Esophagus (tissue), 2 donors: ENCODE measurements around the gene C9orf153. TPM values are rescaled to one million over a fixed set of nuclear protein-coding genes. Genes with fewer than 3 reads are reported as not detected.
"Not testable (repeated sequence)": the region's sequence is repeated elsewhere in the genome, so short reads cannot be mapped to it uniquely, and the experiment has no call there.

Experiments
- H3K27ac ChIP-seq, 2 donors: one replicate each; pipeline ENCODE4 v1.5.1; 2013; ENCODE audit warnings: low read depth in 2 of 2, mild to moderate bottlenecking in 2 of 2, inconsistent platforms in 1 of 2, low read length in 1 of 2, moderate library complexity in 1 of 2
- H3K27me3 ChIP-seq, 2 donors: one replicate each; pipeline ENCODE4 v1.6.1; 2013; ENCODE audit warnings: low read length in 2 of 2, control low read depth in 1 of 2, mild to moderate bottlenecking in 1 of 2; ENCODE audit not compliant: insufficient read depth in 2 of 2, control insufficient read depth in 1 of 2
- H3K36me3 ChIP-seq, 2 donors: one replicate each; pipeline ENCODE4 v1.6.1; 2013; ENCODE audit warnings: low read length in 1 of 2; ENCODE audit not compliant: control insufficient read depth in 2 of 2, insufficient read depth in 2 of 2
- H3K4me1 ChIP-seq, 2 donors: one replicate each; pipeline ENCODE4 v1.6.1; 2013; ENCODE audit warnings: low read length in 1 of 2; ENCODE audit not compliant: control insufficient read depth in 2 of 2, insufficient read depth in 2 of 2
- H3K4me3 ChIP-seq, 2 donors: one replicate each; pipeline ENCODE4 v1.5.1; 2013; ENCODE audit warnings: low read length in 2 of 2, mild to moderate bottlenecking in 2 of 2, low read depth in 1 of 2, moderate library complexity in 1 of 2
- H3K9me3 ChIP-seq, 2 donors: one replicate each; pipeline ENCODE4 v1.6.1; 2013; ENCODE audit warnings: mild to moderate bottlenecking in 2 of 2, low read depth in 1 of 2, low read length in 1 of 2, moderate library complexity in 1 of 2; ENCODE audit not compliant: control insufficient read depth in 2 of 2, insufficient read depth in 1 of 2
- WGBS, 2 donors: extraction: QIAGEN DNeasy Blood & Tissue Kit; methylation state at CpG; one replicate each; pipeline ENCODE4 v1.1.7; 2013; 5-methylcytosine and 5-hydroxymethylcytosine counted together
- polyA plus RNA-seq, 2 donors: library from polyadenylated mRNA; stranded (reverse); fragments of 200-250 nt; gene quantifications; one replicate each; pipeline ENCODE4 v1.2.3, GENCODE V29; 2013
- donor health status: healthy with polysubstance abuse.
- donor health status: Bipolar disorder and iron deficiency.

The C9orf153 gene
- polyA plus RNA-seq = under 1 TPM; 0.02 to 0.14 TPM

GRCh38 chr9:86259557-86259956 lies at the start of gene C9orf153:
C9orf153 (minus strand) TSS chr9:86259657; CDS start chr9:86229603, 30,054 bp downstream.
- Histone ChIP-seq H3K27ac (no peak within 1 kb of the TSS), H3K4me1 (no peaks in the 10 kb centered on the region), H3K9me3 (no peaks in the 10 kb centered on the region), H3K27me3 (no peaks in the 10 kb centered on the region), H3K36me3 (peaks cover 0 to 8% of the 10 kb centered on the region in 2 donors), H3K4me3 (no peak within 1 kb of the TSS)
- WGBS, 2 donors = 89 to 91% methylated on average over 8 of the region's 8 CpGs

- no peak overlapping the region for H3K4me3 ChIP-seq
- H3K9me3 ChIP-seq = no peaks in the 10 kb centered on the region
- H3K27ac ChIP-seq = no peak overlapping the region
- no peaks in the 10 kb centered on the region for H3K4me1 ChIP-seq
- no peaks in the 10 kb centered on the region for H3K27me3 ChIP-seq
- WGBS, 2 donors = 72 to 78% methylated on average over 1 of the region's 1 CpG
- H3K36me3 ChIP-seq = peaks cover 4 to 15% of the 10 kb centered on the region in 2 donors
Measured at GRCh38 chr9:86308687-86309086, 49.2 kb upstream of the C9orf153 start.

GRCh38 chr9:86304236-86304730 lies 44.8 kb upstream of the C9orf153 start:
- Histone ChIP-seq H3K27me3 (no peaks in the 10 kb centered on the region), H3K36me3 (peaks cover 10% of the 10 kb centered on the region in 2 donors), H3K4me1 (no peaks in the 10 kb centered on the region), H3K9me3 (no peaks in the 10 kb centered on the region), H3K27ac (no peak overlapping the region), H3K4me3 (no peak overlapping the region)
- WGBS, 2 donors = 62% methylated on average over 3 of the region's 3 CpGs

GRCh38 chr9:86303316-86303975 lies 44.0 kb upstream of the C9orf153 start:
- Histone ChIP-seq H3K36me3 (peaks cover 10 to 14% of the 10 kb centered on the region in 2 donors), H3K27me3 (no peaks in the 10 kb centered on the region), H3K4me1 (no peaks in the 10 kb centered on the region), H3K27ac (no peak overlapping the region), H3K9me3 (no peaks in the 10 kb centered on the region), H3K4me3 (no peak overlapping the region)
- WGBS, 2 donors = 60 to 68% methylated on average over 4 of the region's 4 CpGs

GRCh38 chr9:86301686-86302085 lies 42.2 kb upstream of the C9orf153 start:
- H3K4me3 ChIP-seq = no peak overlapping the region
- no peaks in the 10 kb centered on the region for H3K9me3 ChIP-seq
- no peaks in the 10 kb centered on the region for H3K4me1 ChIP-seq
- H3K27ac ChIP-seq = no peak overlapping the region
- peaks cover 10 to 18% of the 10 kb centered on the region in 2 donors for H3K36me3 ChIP-seq
- WGBS, 2 donors = 54 to 56% methylated on average over 1 of the region's 1 CpG
- H3K27me3 ChIP-seq = no peaks in the 10 kb centered on the region

- Histone ChIP-seq H3K36me3 (peaks cover 6 to 15% of the 10 kb centered on the region in 2 donors), H3K27ac (no peak overlapping the region), H3K4me3 (no peak overlapping the region), H3K27me3 (no peaks in the 10 kb centered on the region), H3K9me3 (no peaks in the 10 kb centered on the region), H3K4me1 (no peaks in the 10 kb centered on the region)
- 94 to 97% methylated on average over 2 of the region's 2 CpGs for WGBS, 2 donors
Measured at GRCh38 chr9:86300701-86301100, 41.2 kb upstream of the C9orf153 start.

GRCh38 chr9:86298873-86299272 lies 39.4 kb upstream of the C9orf153 start:
- Histone ChIP-seq H3K4me1 (no peaks in the 10 kb centered on the region), H3K27ac (no peak overlapping the region), H3K36me3 (peaks cover 6 to 15% of the 10 kb centered on the region in 2 donors), H3K4me3 (no peak overlapping the region), H3K27me3 (no peaks in the 10 kb centered on the region), H3K9me3 (no peaks in the 10 kb centered on the region)
- 89 to 91% methylated on average over 11 of the region's 11 CpGs for WGBS, 2 donors

GRCh38 chr9:86290341-86290740 lies 30.9 kb upstream of the C9orf153 start:
- H3K4me1 ChIP-seq, H3K36me3 ChIP-seq: not testable (repeated sequence)
- 93 to 95% methylated on average over 5 to 6 of the region's 6 CpGs for WGBS, 2 donors

GRCh38 chr9:86288499-86289198 lies 29.2 kb upstream of the C9orf153 start:
- Histone ChIP-seq H3K27me3 (no peaks in the 10 kb centered on the region), H3K36me3 (peaks cover 0 to 3% of the 10 kb centered on the region in 2 donors), H3K4me1 (no peaks in the 10 kb centered on the region), H3K9me3 (no peaks in the 10 kb centered on the region), H3K27ac (no peak overlapping the region), H3K4me3 (no peak overlapping the region)
- 93 to 94% methylated on average over 6 of the region's 6 CpGs for WGBS, 2 donors

More at GRCh38 chr9:86290341-86290740, 30.9 kb upstream of the C9orf153 start:
- not testable (repeated sequence) for H3K4me3 ChIP-seq, H3K27ac ChIP-seq, H3K27me3 ChIP-seq, H3K9me3 ChIP-seq
